SK-N-SH (cell line): Measurements from ENCODE around the gene CATSPERB. TPM values are rescaled to one million over a fixed set of nuclear protein-coding genes. Genes with fewer than 3 reads are reported as not detected.

Source experiments
- CTCF ChIA-PET: fragments of 300-600, 350-600 bp; formaldehyde crosslinking; extraction: SDS; loops from one replicate; lab custom pipeline; 2021; lab: Yijun Ruan, JAX
- POLR2A ChIA-PET: fragments of 350-600 bp; sonication (Branson Sonifier 250); formaldehyde crosslinking; extraction: SDS; loops from one replicate; lab custom pipeline; 2020; ENCODE audit warnings: antibody characterized with exemption, inconsistent platforms; lab: Yijun Ruan, JAX
- DNase-seq: peaks from one replicate; pipeline ENCODE4 v3.0.0; 2012
- H2AFZ ChIP-seq: fragments of 200-600 bp; sonication (generic); 2 replicates; pipeline ENCODE4 v1.8.1; 2016; ENCODE audit warnings: antibody characterized with exemption, mild to moderate bottlenecking, low read depth
- H3F3A ChIP-seq: fragments of 200-600 bp; sonication (generic); replicated peaks from 2 replicates; pipeline ENCODE3; 2016; ENCODE audit warnings: antibody characterized with exemption, mild to moderate bottlenecking; ENCODE audit not compliant: insufficient read depth
- H3K27ac ChIP-seq, 2 experiments: fragments of 200-500 bp in 1 of 2; fragments of 200-600 bp in 1 of 2; sonication (Bioruptor generic) in 1 of 2; sonication (generic), shearing (Covaris generic) in 1 of 2; 2 replicates each; pipeline versions ENCODE4 v1.5.1 to v1.6.1; 2014 to 2016; ENCODE audit warnings: low read depth in 2 of 2, inconsistent platforms in 1 of 2, low read length in 1 of 2, mild to moderate bottlenecking in 1 of 2, mixed read lengths in 1 of 2
- H3K27me3 ChIP-seq: fragments of 200-600 bp; sonication (generic), shearing (Covaris generic); 2 replicates; pipeline ENCODE4 v1.6.1; 2016; ENCODE audit warnings: mixed run types; ENCODE audit not compliant: insufficient read depth
- H3K36me3 ChIP-seq, 2 experiments: fragments of 200-500 bp in 1 of 2; fragments of 200-600 bp in 1 of 2; sonication (Bioruptor generic) in 1 of 2; sonication (generic) in 1 of 2; replicated peaks in 1 of 2; 2 replicates each; pipeline versions ENCODE3 to v1.5.1; 2014 to 2016; ENCODE audit warnings: low read length in 1 of 2, mild to moderate bottlenecking in 1 of 2; ENCODE audit not compliant: insufficient read depth in 2 of 2, control insufficient read depth in 1 of 2
- H3K4me1 ChIP-seq, 2 experiments: fragments of 200-500 bp in 1 of 2; fragments of 200-600 bp in 1 of 2; sonication (Bioruptor generic) in 1 of 2; sonication (generic), shearing (Covaris generic) in 1 of 2; 2 replicates each; pipeline versions ENCODE4 v1.5.1 to v1.6.1; 2014 to 2016; ENCODE audit warnings: low read depth in 1 of 2, low read length in 1 of 2, mixed run types in 1 of 2; ENCODE audit not compliant: insufficient read depth in 2 of 2, control insufficient read depth in 1 of 2
- H3K4me2 ChIP-seq: fragments of 200-600 bp; sonication (generic), shearing (Covaris generic); 2 replicates; pipeline ENCODE4 v1.6.1; 2017; ENCODE audit warnings: mixed run types
- H3K4me3 ChIP-seq, 2 experiments: fragments of 200-500 bp in 1 of 2; fragments of 200-600 bp in 1 of 2; sonication (Bioruptor generic) in 1 of 2; sonication (generic), shearing (Covaris generic) in 1 of 2; 2 replicates each; pipeline versions ENCODE4 v1.5.1 to v1.8.1; 2014 to 2016; ENCODE audit warnings: low read depth in 2 of 2, inconsistent platforms in 1 of 2, low read length in 1 of 2, mild to moderate bottlenecking in 1 of 2, mixed read lengths in 1 of 2, moderate library complexity in 1 of 2
- H3K79me2 ChIP-seq: fragments of 200-600 bp; sonication (generic); 2 replicates; pipeline ENCODE4 v1.8.1; 2017; ENCODE audit warnings: mild to moderate bottlenecking; ENCODE audit not compliant: insufficient read depth
- H3K9ac ChIP-seq: fragments of 200-600 bp; sonication (generic); 2 replicates; pipeline ENCODE4 v1.6.1; 2017; ENCODE audit warnings: mixed run types
- H3K9me2 ChIP-seq: fragments of 200-600 bp; sonication (generic); 2 replicates; pipeline ENCODE4 v1.6.1; 2017; ENCODE audit warnings: mixed run types
- H3K9me3 ChIP-seq: fragments of 200-600 bp; sonication (generic); 2 replicates; pipeline ENCODE4 v1.6.1; 2017; ENCODE audit warnings: mixed run types, mild to moderate bottlenecking, moderate library complexity
- H4K20me1 ChIP-seq: fragments of 200-600 bp; sonication (generic); 2 replicates; pipeline ENCODE4 v1.6.1; 2017; ENCODE audit warnings: mild to moderate bottlenecking, mixed run types; ENCODE audit not compliant: insufficient read depth
- CHD2 ChIP-seq: fragments of 150-350 bp; IDR thresholded peaks from 2 replicates; pipeline ENCODE4 v1.6.1; 2018; ENCODE audit warnings: low read length; ENCODE audit not compliant: partially characterized antibody
- ELF1 ChIP-seq: IDR thresholded peaks from 2 replicates; pipeline ENCODE4 v1.4.0; 2012
- EP300 ChIP-seq, 2 experiments: IDR thresholded peaks; 2 replicates each; pipeline versions ENCODE4 v1.4.0 to v1.6.1; 2012; ENCODE audit warnings: borderline replicate concordance in 1 of 2, low read depth in 1 of 2, low read length in 1 of 2
- FOXJ3 ChIP-seq: sonication (generic); formaldehyde crosslinking; IDR thresholded peaks from 2 replicates; pipeline ENCODE4 v1.5.1; 2020; ENCODE audit warnings: mild to moderate bottlenecking, missing genetic modification reagents
- GABPA ChIP-seq: IDR thresholded peaks from 2 replicates; pipeline ENCODE4 v1.4.0; 2012; ENCODE audit warnings: low read depth, mild to moderate bottlenecking
- MXI1 ChIP-seq: IDR thresholded peaks from 2 replicates; pipeline ENCODE4 v1.6.1; 2012; ENCODE audit warnings: mild to moderate bottlenecking, low read depth, low read length, improper control_type of control experiment
- REST ChIP-seq: IDR thresholded peaks from 2 replicates; pipeline ENCODE4 v1.6.1; 2012; ENCODE audit warnings: mild to moderate bottlenecking, low read depth, low read length, moderate library complexity
- TCF12 ChIP-seq: IDR thresholded peaks from 2 replicates; pipeline ENCODE4 v1.4.0; 2012
- TEAD4 ChIP-seq: IDR thresholded peaks from 2 replicates; pipeline ENCODE4 v1.4.0; 2012; ENCODE audit warnings: mild to moderate bottlenecking, borderline replicate concordance; ENCODE audit not compliant: insufficient read depth
- USF2 ChIP-seq: fragments of 150-350 bp; IDR thresholded peaks from 2 replicates; pipeline ENCODE4 v1.6.1; 2017; ENCODE audit warnings: antibody characterized with exemption, low read length, low read depth, borderline replicate concordance
- YY1 ChIP-seq: IDR thresholded peaks from 2 replicates; pipeline ENCODE4 v1.4.0; 2012; ENCODE audit warnings: low read depth, mild to moderate bottlenecking
- ZBTB33 ChIP-seq: IDR thresholded peaks from 2 replicates; pipeline ENCODE4 v1.4.0; 2012; ENCODE audit warnings: low read depth, borderline replicate concordance
- WGBS: methylation state at CpG from one replicate; pipeline ENCODE4 v1.1.6; 2017; ENCODE audit warnings: low lambda C conversion rate; 5-methylcytosine and 5-hydroxymethylcytosine counted together
- polyA plus RNA-seq, 3 experiments: library from polyadenylated mRNA; depleted of rRNA; stranded (reverse); fragments of >200 nt; gene quantifications; 2 replicates each; pipeline ENCODE4 v1.2.3, GENCODE V29; 2012

Gene CATSPERB
- polyA plus RNA-seq, 1 of the 3 experiments (the other 2 are of a cell fraction) = 0.08 TPM

- DNase-seq = no peak
- no peaks in the 10 kb centered on the region for H3K36me3 ChIP-seq
- H3K4me1 ChIP-seq = no peaks in the 10 kb centered on the region
- 6% methylated on average over 2 of the region's 2 CpGs for WGBS
- H3K9me3 ChIP-seq = no peaks in the 10 kb centered on the region; the same call in 1 of the 2 replicates
- H4K20me1 ChIP-seq = no peaks in the 10 kb centered on the region
- H3F3A ChIP-seq = no peaks in the 10 kb centered on the region
- H3K4me2 ChIP-seq = no peak overlapping the region
- no peak overlapping the region for H3K4me3 ChIP-seq
- H3K27ac ChIP-seq = no peak overlapping the region
- H3K9ac ChIP-seq = no peak overlapping the region
- ChIA-PET POLR2A (no interaction called here), CTCF (no interaction called here)
- H2AFZ ChIP-seq = no peak overlapping the region
- TF ChIP-seq TCF12 (no peak), TEAD4 (no peak), USF2 (no peak), CHD2 (no peak), YY1 (no peak), ZBTB33 (no peak), ELF1 (no peak), FOXJ3 (CRISPR knock-in tag) (no peak), GABPA (no peak), REST (no peak), EP300 (IDR thresholded peaks at IDR 0.05; ENCODE audit: borderline replicate concordance in 1 of 2, low read depth in 1 of 2, low read length in 1 of 2) (no peak), MXI1 (no peak)
- 0 out of 2 replicates have a peak, but pooled peaks cover 6% of the 10 kb centered on the region for H3K9me2 ChIP-seq
- peaks cover 10% of the 10 kb centered on the region; the same call in 1 of the 2 replicates for H3K27me3 ChIP-seq
- no peaks in the 10 kb centered on the region for H3K79me2 ChIP-seq
Measured at GRCh38 chr14:91723501-91723900, 8.4 kb downstream of the CATSPERB start.
